Fibroblast of the aortic adventitia (primary cell): ENCODE results near the gene LASP1. TPM values are rescaled to one million over a fixed set of nuclear protein-coding genes. Genes with fewer than 3 reads are reported as not detected.

Experiments
- DNase-seq: peaks from one replicate; pipeline ENCODE4 v3.0.0-alpha.2; 2010; ENCODE audit warnings: low read depth
- H3K4me3 ChIP-seq: 2 replicates; pipeline ENCODE4 v1.5.1; 2011; ENCODE audit warnings: low read depth, mild to moderate bottlenecking, control low read depth, low read length, moderate library complexity
- CTCF ChIP-seq: IDR thresholded peaks from 2 replicates; pipeline ENCODE4 v1.5.1; 2011; ENCODE audit warnings: mild to moderate bottlenecking, low read length, control low read depth, inconsistent platforms; ENCODE audit not compliant: insufficient read depth
- total RNA-seq: library from RNA; depleted of rRNA; stranded (reverse); fragments of >200 nt; gene quantifications from 2 replicates; pipeline ENCODE4 v1.2.3, GENCODE V29; 2012; ENCODE audit warnings: low replicate concordance

LASP1 gene
- total RNA-seq, 1 donor: 174 TPM

- DNase-seq: no peak
Observed at GRCh38 chr17:38917259-38917658, 47.4 kb downstream of the LASP1 start.

GRCh38 chr17:38918129-38918913 is 48.5 kb downstream of the LASP1 start:
- no peak for DNase-seq
- no peak overlapping the region for H3K4me3 ChIP-seq
- TF ChIP-seq CTCF: no peak

More at GRCh38 chr17:38917259-38917658, 47.4 kb downstream of the LASP1 start:
- no peak overlapping the region for H3K4me3 ChIP-seq
- TF ChIP-seq CTCF: no peak

- no peak for DNase-seq
- H3K4me3 ChIP-seq: no peak overlapping the region
- no peak for TF ChIP-seq CTCF
Observed at GRCh38 chr17:38918916-38919315, 49.1 kb downstream of the LASP1 start.

- no peak for DNase-seq
- no peak for TF ChIP-seq CTCF
- no peak overlapping the region for H3K4me3 ChIP-seq
Observed at GRCh38 chr17:38919316-38920078, 49.6 kb downstream of the LASP1 start.

- TF ChIP-seq CTCF: no peak
- no peak for DNase-seq
Observed at GRCh38 chr17:38920374-38921291, 50.8 kb downstream of the LASP1 start.

GRCh38 chr17:38921756-38922411 is 52.0 kb downstream of the LASP1 start:
- TF ChIP-seq CTCF: no peak
- DNase-seq: no peak
- no peak overlapping the region for H3K4me3 ChIP-seq

More at GRCh38 chr17:38920374-38921291, 50.8 kb downstream of the LASP1 start:
- H3K4me3 ChIP-seq: no peak overlapping the region
